ENCODE results near the gene RAB21.

DNA sequence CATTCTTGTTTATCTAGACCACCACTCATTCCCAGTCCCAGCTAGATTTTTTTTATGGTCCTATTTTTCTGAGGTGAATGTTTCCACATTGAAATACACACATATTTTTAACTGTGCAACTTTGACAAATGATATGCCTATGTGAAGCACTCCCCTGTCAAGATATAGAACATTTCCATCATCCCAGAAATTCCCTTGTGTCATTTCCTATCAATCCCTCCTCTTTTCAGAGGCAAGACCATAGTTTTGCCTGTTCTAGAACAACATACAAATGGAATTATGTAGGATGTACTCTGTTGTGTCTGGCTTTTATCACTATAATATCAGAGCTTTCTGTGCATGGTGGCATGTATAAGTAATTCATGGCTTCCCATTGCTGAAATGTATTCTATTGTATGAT, 36.1 kb upstream of the RAB21 start:
- TF ChIP-seq, protein P1, sequence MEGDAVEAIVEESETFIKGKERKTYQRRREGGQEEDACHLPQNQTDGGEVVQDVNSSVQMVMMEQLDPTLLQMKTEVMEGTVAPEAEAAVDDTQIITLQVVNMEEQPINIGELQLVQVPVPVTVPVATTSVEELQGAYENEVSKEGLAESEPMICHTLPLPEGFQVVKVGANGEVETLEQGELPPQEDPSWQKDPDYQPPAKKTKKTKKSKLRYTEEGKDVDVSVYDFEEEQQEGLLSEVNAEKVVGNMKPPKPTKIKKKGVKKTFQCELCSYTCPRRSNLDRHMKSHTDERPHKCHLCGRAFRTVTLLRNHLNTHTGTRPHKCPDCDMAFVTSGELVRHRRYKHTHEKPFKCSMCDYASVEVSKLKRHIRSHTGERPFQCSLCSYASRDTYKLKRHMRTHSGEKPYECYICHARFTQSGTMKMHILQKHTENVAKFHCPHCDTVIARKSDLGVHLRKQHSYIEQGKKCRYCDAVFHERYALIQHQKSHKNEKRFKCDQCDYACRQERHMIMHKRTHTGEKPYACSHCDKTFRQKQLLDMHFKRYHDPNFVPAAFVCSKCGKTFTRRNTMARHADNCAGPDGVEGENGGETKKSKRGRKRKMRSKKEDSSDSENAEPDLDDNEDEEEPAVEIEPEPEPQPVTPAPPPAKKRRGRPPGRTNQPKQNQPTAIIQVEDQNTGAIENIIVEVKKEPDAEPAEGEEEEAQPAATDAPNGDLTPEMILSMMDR (conservative IDR thresholded peaks at IDR 0.05; ENCODE audit: low read depth, low read length) = no peak
- TF ChIP-seq EZH2 (IDR thresholded peaks at IDR 0.05; ENCODE audit: low read length, unreplicated experiment) = no peak
- TF ChIP-seq EZH2phosphoT487 (IDR thresholded peaks at IDR 0.05; ENCODE audit: borderline replicate concordance, low read length) = no peak

Data from PC-3 (cell line).